ENCODE measurements around the gene CCL25.
"Not testable (repeated sequence)": the region's sequence is repeated elsewhere in the genome, so short reads cannot be mapped to it uniquely, and the experiment has no call there.

The CCL25 gene

GRCh38 chr19:8088752-8089663 is 36.4 kb downstream of the CCL25 start:
- no peak for DNase-seq

GRCh38 chr19:8089664-8090601 is 37.4 kb downstream of the CCL25 start:
- no peak for DNase-seq

DNA sequence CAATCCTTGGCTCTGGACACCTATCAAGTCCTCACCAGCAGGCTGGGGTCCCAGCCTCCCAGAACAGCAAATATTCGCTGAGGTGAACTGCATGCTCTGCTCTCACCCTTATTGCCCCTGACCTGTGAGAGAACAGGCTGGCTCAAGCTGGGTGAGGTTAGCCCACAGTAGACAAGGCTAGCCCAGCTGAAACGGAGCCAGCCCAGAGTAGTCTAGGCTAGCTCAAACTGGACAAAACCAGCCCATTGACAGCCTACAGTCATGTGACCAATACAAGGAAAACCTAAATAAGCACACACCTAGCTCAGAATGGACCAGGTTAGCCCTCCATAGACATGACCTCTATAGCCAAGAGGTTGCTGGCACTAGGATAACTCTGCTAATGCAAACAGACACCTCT is 38.4 kb downstream of the CCL25 start:
- no peak for DNase-seq

DNA sequence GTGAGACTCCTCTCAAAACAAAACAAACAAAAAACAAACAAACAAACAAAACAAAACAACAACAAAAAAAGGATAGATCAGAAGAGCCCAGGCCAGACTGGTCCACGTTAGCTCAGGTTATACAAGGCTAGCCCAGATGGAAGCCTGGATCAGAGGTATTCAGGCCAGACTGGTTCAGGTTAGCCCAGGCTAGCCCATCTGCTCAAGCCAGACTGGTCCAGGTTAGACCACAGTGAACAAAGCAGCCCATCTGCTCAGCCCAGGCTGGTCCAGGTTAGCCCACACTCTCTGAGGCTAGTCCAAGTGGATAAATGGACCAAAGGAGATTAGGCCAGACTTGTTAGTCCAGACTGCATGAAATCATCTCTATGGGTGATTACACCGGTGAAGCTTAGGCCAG is 41.2 kb downstream of the CCL25 start:
- no peak for DNase-seq

GRCh38 chr19:8094336-8094735 is 41.8 kb downstream of the CCL25 start:
- DNase-seq = no peak

- no peak for DNase-seq
These were observed 42.9 kb downstream of the CCL25 start for GRCh38 chr19:8095354-8095886.

GRCh38 chr19:8096071-8096470 is 43.5 kb downstream of the CCL25 start:
- no peak for DNase-seq

DNA sequence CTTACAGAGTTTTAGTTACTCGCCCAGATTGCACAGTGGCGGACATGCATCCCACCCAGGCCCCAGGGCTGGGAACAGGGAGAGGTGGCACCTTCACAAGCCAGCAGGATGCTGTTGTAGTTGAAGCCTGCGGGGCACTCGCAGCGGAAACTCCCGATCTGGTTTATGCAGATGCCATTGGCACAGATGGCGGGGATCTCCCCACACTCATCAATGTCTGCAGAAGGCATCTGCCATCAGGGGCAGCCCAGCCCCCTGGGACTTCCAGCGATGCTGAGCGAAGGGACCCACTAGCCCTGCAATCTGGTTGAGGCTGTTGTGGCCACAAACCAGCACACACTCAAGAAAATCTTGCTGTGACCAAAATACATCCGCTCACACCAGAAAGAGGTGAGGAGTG is 44.6 kb downstream of the CCL25 start:
- DNase-seq = no peak

- DNase-seq = no peak
These were observed 45.4 kb downstream of the CCL25 start for GRCh38 chr19:8097681-8098567.

DNA sequence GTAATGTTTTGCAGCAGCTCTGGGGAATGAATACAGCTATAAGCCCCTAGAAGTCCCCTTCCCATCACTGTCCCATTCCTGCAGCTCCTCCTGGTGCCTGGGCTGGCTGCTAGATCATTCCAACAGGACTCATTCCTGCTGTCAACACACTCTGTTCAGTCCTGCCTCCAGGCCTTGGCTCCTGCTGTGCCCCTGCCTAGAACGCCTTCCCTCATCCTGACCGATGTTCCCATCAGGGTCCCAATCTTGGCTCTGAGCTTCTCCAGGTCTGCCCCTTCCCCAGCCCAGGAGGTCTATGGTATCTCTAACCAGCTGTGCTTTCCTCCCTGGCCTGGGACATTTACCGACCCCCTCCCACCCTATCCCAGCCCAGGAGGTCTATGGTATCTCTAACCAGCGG is 48.8 kb downstream of the CCL25 start:
- DNase-seq = no peak

DNA sequence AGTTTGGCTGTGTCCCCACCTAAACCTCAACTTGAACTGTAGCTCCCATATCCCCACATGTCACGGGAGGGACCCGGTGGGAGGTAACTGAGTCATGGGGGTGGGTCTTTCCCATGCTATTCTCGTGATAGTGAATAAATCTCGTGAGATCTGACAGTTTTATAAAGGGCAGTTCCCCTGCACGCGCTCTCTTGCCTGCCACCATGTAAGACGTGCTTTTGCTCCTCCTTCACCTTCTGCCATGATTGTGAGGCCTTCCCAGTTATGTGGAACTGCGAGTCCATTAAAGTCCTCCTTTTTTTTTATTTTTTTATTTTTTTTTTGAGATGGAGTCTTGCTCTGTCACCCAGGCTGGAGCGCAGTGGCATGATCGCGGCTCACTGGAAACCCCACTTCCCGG is 49.4 kb downstream of the CCL25 start:
- not testable (repeated sequence) for DNase-seq

DNA sequence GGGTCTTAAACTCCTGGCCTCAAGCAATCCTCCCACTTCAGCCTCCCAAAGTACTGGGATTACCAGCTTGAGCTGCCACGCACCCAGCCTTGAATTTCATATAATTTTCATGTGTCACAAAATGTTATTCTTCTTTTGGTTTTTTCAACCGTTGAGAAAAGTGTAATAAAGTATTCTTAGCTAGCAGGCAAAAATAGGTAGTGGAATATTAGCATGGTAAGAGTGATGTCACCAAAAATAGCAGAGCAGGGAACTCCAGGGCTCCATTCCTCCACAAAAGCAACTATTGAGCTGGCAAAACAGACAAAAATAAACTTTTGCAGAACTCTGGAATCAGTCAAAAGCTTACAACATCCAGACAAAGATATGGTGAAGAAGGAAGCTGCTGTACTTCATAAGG is 52.9 kb downstream of the CCL25 start:
- DNase-seq = no peak

DNA sequence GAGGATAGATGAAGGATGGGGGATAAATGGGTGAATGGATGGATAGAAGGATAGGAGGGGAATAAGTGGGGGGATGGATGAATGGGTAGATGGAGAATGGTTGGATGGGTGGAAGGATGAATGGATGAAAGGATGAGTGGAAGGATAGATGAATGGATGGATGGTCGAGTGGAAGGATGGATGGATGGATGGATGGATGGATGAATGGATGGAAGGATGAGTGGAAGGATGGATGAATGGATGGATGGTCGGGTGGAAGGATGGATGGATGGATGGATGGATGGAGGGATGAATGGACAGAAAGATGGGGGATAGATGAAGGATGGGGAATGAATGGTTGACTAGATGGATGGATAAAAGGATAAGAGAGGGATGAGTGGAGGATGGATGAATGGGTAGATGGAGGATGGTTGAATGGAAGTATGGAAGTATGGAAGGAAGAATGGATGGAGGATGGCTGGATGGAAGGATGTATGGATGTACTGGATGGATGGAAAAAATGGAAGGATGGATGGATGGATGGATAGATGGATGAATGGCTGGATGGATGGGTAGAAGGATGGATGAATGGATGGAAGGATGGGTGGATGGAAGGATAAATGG is 54.8 kb downstream of the CCL25 start:
- DNase-seq = no peak

DNA sequence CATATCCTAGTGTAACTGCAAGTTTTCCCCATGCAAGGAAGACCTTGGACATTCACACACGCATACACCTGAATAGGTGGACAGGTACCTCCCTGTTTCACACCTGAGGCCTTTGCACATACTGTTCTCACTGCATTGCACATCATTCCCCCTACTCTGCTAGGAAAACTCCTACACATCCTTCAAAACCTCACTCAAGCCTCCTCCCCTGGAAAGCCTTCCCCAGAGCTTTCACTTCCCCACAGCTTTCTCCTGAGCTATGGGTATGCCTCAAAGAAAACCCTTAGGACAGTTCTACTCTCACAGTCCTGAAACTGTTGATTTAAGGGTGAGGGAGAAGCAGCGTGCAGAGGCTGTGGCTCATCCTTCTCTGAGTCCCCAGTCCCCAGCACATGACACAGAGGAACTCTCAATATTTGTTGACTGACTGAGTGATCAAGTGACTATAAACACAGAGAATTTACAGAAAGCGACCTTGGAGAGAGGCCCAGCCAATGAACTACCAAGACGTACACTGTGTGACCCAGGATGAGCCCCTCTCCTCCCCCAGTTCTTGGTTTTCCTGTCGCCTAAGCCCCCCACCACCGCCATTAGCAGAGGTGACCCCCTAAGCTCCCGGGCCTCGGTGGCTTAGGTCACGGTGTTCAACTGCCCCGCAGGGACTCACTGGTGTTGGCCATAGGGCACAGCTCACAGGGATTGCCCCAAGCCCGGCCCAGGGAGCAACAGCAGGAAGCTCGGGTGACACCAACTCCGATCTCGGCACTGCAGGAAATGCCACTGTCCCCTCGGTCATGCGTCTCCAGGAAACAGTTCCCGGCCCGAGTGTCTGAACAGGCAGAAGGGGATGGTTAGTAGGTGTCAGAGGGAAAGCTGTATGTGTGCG is 56.2 kb downstream of the CCL25 start:
- no peak for DNase-seq

GRCh38 chr19:8109455-8109854 is 56.9 kb downstream of the CCL25 start:
- DNase-seq = no peak

DNA sequence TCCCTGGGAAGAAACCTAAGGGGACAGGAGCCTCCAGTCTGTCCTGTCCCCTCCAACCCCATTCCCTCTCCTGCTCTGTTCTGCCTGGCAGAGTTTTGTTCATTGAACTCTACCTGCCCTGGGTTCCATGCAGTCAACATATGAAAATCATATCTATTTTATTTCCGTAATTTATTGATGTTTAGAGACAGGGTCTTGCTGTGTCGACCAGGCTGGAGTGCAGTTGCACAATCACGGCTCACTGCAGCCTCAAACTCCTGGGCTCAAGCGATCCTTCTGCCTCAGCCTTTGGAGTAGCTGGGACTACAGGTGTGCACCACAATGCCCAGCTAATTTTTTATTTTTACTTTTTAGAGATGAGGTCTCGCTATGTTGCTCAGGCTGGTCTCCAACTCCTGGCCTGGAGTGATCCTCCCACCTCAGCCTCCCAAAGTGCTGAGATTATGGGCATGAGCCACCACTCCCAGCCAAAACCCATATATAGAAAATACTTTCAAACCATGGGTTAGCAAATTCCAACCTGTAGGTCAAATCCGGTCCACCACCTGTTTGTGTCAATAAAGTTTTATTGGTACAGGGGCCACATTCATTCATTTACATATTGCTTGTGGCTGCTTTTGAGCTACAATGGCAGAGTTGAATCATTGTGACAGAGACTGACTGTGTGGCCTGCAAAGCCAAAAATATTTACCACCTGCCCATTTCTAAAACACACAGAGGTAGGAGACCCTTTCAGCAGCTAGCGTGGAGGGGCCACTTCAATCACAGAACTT is 57.5 kb downstream of the CCL25 start:
- DNase-seq = no peak

DNA sequence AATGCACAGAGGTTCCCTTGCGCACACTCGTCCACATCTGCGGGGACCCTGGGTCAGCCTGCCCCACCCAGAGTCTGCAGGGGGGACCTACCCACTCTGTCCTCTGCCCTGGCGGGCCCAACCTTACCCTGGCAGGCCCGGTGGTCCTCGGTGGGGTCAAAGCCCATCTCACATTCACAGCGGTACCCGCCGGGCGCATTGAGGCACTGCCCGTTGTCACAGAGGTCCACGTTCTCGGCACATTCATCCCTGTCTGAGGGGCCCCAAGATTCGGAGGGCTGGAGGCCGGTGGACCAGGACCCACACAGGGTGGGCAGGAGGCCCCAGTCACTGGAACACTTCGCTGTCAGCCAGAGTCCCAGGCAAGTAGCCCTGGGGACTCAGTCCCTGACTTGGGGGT is 58.4 kb downstream of the CCL25 start:
- DNase-seq = no peak

GRCh38 chr19:8111376-8111775 is 58.8 kb downstream of the CCL25 start:
- DNase-seq = no peak

Measured in NCI-H187 (cell line).